Activated CD8-positive, alpha-beta memory T cell treated with anti-CD3 and anti-CD28 coated beads for 36 hours (primary cell): ENCODE data around the gene FAM222A. TPM values are rescaled to one million over a fixed set of nuclear protein-coding genes. Genes with fewer than 3 reads are reported as not detected.

ENCODE experiments used
- CTCF ChIA-PET: fragments of 350-600 bp; sonication (Branson Sonifier 250); formaldehyde crosslinking; loops from one replicate; lab custom pipeline; 2021; ENCODE audit warnings: antibody characterized with exemption; lab: Charles Lee
- POLR2A ChIA-PET: fragments of 350-600 bp; sonication (Branson Sonifier 250); formaldehyde crosslinking; loops from one replicate; lab custom pipeline; 2021; ENCODE audit warnings: antibody characterized with exemption; lab: Charles Lee
- total RNA-seq, 2 experiments: library from RNA; stranded (reverse); gene quantifications; one replicate each; pipeline ENCODE4 v1.2.3, GENCODE V29; 2021

FAM222A gene
- total RNA-seq: 1 to 10 TPM; 2.1 to 2.5 TPM

DNA sequence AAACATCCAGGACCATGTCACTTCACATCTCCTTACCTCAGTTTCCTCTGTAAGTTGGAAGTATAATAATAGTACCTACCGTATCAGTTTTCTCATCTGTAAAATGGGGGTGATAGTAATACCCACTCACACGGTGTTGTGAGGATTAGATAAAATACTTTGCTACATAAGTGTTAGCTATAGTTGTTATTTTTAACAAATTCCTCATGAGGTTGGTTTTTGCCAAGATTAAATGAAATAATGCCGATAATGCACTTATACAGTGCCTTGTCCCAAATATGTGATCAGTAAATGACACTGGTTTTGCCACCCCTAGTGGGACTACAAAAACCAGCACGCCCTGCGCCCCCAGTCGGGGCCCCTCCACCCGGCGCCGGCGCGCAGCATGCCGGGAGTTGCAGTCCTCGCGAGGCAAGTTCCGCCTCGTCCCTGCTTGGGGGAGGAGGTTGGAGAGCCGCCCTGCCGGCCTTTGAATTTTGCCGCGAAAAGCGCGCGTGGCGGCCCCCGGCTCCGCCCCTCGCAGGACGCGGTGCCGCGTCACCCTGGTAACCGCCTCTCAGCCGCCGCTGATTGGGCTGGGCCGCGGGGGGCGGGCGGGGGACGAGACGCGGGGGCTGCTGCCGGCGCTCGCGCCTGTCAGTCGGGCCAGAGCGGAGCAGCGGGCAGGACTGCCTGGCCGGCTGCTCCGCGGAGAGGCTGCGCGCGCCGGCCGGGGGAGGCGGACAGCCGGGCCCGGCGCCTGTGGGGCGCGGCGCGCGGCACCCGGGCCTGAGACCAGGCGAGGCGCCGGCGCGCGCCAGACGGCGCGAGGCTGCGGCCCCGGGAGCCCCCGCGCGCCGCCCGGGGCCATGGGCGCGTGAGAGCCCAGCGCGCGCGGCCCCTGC is at the start of gene FAM222A:
FAM222A (plus strand) TSS at position 639 of the 884 bp plus-strand sequence. CDS start 30,322 bp downstream, outside the sequence.
- POLR2A ChIA-PET: interaction anchor here (1.0 kb wide), 1 partner anchor 20 kb away, joined by 3 read pairs; no protein-coding TSS in a partner anchor
- CTCF ChIA-PET: interaction anchor here (1.0 kb wide), 1 partner anchor 280 kb away, joined by 3 read pairs; no protein-coding TSS in a partner anchor

DNA sequence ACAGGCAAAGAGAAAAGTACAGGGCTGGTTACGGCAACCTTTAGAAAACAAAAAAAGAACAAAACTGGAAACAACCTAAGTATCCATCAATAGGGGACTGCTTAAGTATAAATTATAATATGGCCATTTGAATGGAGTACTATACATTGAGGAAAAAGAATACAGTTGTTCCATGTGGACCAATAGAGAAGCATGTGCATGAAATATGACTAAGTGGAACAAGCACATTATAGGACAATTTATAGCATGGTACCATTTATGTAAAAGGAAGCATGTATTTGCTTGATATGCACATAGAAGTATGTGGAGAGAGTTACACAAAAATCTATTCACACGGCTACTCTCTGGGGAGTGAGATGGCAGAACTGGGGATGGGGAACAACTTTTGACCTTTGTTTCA is 49.2 kb upstream of the FAM222A start:
- CTCF ChIA-PET: no interaction called here
- POLR2A ChIA-PET: no interaction called here

DNA sequence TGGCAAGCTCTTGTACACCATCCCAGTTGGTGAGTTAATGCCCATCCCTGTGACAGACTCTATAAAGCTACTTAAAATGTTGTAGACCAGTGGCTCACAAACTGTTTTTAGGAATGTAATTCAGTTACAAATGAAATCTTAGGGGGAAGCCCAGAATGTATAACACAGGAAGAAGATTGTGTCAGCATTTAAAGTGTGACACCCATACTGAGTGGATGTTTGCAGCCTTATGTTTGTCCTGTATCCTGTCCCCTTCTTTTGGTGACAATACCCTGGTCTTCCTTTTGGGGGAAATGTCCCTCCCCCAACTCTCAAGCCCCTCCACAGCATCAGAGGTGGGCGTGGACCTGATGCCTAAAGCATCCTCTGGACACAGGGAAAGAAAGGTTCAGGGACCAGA is 47.6 kb upstream of the FAM222A start:
- ChIA-PET CTCF (no interaction called here), POLR2A (no interaction called here)

DNA sequence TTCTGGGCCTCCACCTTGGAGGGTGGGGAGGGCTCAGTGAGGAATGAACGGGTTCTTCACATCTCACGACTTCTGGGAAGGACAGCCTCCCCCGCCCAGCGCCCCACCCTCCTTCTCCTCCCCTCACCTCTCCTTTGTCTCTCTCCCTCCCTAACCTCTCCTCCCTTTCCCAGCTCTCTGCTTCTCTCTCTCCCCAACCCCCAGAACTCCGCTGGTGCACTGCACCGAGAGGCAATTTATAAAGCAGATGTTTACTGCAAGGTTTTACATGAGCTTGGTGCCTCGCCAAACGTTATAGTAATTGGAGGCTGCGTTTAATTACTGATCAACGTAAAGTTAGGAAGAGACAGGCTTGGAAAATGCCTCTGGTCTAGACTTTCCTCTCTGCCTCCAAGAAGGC is 42.9 kb upstream of the FAM222A start:
- ChIA-PET POLR2A (no interaction called here), CTCF (no interaction called here)

DNA sequence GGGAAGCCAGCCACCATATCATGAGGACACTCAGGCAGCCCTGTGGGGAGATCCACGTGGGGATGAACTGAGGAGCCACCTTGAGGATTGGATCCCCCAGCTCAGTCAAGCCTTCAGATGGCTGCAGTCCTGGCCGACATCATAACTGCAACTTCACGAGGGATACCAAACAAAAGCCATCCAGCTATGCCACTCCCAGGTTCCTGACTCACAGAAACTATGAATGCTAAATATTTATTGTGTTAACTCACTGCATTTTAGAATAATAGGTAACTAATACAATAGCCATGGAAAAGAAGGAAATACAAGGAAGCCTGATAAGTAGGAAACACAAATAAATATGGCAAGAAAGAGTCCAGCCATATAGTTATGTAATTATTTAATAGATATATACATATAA is 42.1 kb upstream of the FAM222A start:
- ChIA-PET POLR2A (no interaction called here), CTCF (interaction anchor here (0.6 kb wide), 1 partner anchor 33 kb away, joined by 4 read pairs; no protein-coding TSS in a partner anchor)

DNA sequence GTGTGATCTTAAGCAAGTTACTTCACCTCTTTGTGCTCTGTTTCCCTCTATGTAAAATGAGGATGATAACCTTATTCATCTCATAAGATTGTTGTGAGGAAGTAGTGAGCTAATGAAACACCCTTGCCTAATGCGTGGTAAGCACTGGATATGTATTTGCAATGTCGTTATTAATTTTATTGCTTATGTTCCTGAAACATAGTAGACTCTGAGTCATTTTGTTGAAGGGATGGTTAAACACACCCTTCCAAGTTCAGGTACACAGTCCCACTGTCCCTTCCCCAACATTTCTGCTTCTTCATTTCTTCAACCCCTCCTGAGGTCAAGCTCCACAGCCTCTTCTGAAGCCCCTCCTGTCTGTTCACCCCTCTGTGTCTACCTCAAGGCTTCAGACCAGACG is 40.2 kb upstream of the FAM222A start:
- POLR2A ChIA-PET: no interaction called here
- CTCF ChIA-PET: no interaction called here

DNA sequence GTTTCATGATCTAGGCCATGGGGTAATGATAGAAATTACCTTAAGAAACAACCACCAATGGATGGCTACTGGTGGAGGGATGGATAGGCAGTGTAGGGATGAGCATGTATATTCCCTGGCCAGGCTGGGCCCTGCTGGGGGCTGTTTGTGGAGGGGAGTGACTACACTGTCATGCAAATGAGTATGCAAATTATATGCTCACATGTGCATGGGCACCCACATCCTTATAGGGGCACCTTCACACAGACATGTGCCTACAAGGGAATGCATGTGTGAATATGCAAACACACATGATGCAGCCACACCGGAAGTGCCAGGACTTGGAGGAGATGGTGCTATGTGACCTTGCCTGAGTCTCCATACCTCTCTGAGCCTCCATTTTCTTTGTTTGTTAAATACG is 39.7 kb upstream of the FAM222A start:
- ChIA-PET POLR2A (no interaction called here), CTCF (no interaction called here)

DNA sequence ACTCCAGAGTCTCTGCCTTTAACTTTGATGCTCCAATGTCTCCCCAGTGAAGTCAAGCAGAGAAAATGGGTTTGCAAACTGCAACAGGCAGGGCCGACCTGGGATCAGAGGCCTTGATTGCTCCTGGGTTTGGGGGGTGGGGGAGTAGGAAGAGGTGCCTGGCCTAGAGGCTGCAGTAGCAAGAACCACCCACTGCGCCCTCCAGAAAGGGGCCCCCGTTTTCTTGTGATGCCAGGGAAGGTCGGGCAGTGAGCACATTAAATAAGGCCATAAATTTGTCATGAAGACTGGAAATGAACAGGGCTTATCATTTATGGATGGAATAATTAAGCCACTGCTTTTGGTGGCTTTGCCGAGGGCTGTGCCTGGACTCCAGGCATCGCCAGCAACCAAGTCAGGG is 38.2 kb upstream of the FAM222A start:
- POLR2A ChIA-PET: no interaction called here
- CTCF ChIA-PET: no interaction called here

DNA sequence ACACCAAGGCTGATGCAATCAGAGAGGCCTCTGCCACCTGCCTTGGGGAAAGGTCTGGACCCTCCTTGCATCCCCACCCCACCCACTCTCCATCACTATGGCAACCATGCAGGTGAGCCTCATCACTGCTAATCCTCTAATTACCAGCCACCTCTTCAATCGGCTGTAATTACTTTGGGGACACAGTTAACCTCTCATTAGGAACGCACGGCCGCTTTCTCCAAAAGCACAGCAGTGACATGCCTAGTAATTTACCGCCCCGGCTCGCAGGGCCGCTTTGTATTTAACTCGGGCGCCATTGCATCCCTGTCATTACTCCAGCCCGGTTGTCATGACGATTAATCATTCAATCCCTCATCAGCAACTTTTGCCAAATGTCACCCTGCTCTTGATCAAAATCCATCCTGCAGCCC is 36.3 kb upstream of the FAM222A start:
- CTCF ChIA-PET: no interaction called here
- POLR2A ChIA-PET: no interaction called here

DNA sequence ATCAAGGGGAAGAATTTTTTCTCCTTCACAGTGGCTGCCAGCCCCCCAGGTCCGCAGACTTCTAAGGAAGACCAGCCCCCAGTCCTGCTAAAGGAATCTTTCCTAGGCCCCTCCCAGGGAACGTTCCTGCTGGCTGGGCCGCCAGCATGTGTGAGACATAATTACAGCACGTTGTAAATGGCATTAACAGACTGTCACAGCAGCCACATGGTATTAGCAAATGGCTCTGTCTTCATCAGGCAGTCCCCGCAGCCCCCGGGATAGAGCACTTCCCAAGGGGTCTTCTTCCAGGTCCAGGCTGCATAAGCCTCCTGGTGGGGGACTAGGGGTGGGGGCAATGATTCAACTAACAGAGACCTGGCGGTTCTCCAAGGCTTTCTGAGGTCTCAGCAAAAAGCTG is 34.9 kb upstream of the FAM222A start:
- POLR2A ChIA-PET: no interaction called here
- CTCF ChIA-PET: no interaction called here

DNA sequence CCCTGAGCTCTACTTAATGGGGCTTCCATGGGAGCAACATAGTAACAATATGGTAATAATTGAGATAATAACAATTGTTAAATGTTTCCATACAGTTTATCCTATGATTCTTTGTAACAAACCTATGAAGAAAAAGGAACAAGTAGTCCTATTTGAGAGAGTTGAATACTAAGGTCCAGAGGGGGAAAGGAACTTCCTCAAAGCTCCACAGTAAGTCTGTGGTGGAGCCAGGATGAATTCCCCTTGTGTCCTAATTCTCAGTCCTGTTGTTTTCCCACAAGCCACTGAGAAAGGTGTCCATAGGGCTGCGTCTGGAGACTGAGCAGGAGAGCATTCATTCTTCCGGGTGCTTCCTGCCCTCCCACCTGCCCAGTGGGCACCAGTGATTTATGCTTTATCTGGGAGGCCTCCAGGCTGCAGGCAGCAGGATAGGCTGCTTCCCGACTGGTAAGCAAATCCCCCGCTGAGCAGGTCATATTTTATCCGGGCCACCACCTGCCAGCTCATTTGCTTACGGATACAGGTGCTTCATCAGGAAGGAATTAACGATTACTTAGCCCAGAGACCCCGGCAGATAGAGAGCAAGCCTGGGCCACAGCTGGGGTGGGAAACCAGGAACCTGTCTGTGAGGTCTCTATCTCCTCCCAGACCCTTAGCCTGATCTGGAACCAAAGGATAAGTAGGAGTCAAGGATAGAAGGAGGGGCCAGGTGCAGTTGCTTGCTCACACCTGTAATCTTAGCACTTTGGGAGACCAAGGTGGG is 33.9 kb upstream of the FAM222A start:
- CTCF ChIA-PET: no interaction called here
- POLR2A ChIA-PET: no interaction called here

DNA sequence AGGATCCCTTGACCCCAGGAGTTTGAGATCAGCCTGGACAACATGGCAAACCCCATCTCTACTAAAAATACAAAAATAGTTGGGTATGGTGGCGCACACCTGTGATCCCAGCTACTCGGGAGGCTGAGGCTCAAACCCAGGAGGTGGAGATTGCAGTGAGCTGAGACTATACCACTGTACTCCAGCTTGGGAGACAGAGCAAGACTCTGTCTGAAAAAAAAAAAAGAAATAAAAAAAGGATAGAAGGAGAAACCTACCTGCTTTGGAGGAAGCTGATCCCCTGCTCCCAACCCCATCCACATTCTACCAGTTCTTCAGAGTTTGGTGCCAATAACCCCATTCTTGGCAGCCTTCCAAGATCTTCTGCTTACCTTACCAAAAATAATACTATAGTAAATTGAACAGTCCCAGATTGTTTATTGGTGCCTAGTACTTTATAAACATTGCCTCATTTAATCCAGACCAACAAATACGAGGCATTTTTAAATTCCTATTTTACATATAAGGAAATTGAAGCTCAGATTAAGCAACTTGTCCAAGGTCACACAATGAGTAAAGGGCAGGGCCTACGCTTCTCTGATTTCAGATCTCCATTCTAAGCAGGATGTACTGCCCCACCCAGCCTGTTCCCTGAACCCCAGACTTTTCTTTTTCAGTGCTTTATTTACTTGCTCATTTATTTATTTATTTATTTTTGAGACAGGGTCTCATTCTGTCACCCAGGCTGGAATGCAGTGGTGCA is 33.2 kb upstream of the FAM222A start:
- ChIA-PET POLR2A (no interaction called here), CTCF (no interaction called here)

DNA sequence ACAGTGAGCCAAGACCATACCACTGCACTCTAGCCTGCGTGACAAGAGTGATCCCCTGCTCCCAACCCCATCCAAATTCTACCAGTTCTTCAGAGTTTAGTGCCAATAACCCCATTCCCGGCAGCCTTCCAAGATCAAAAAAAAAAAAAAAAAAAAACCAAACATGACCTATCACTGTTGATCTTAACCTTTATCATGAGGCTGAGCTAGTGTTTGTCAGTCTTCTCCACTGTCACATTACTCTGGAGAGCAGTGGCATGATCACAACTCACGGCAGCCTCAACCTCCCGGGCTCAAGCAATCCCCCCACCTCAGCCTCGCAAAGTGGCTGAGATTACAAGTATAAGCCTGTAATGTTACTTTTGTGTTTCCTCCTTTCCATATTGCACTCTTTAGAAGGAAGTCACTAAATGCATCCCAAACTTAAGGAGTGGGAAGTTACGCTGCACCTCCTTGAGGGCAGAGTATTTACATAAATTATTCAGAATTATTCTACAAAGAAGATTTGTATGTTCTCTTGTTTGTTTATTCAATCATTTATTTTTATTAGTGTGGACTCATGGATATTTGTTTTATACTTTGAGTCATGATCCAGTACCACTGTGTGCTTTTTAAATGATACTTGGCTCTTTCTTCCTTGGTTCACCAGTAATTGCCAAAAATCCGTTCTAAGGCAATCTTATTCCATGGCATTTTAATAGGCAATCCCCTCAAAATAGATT is 31.5 kb upstream of the FAM222A start:
- ChIA-PET POLR2A (no interaction called here), CTCF (interaction anchor here (0.7 kb wide), 1 partner anchor 1175 kb away, joined by 4 read pairs; no protein-coding TSS in a partner anchor)

DNA sequence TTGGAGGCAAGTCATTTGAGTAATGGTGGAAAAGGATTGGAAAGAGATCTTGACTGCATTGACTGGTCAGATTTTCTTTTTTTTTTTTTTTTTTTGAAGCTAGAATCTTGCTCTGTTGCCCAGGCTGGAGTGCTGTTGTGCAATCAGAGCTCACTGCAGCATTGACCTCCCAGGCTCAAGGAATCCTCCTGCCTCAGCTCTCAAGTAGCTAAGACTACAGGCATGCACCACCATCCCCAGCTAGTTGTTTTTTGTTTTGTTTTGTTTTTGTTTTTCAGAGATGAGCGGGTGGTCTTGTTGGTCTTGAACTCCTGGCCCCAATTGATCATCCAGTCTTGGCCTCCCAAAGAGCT is 30.9 kb upstream of the FAM222A start:
- ChIA-PET CTCF (interaction anchor here (0.7 kb wide), 1 partner anchor 1175 kb away, joined by 4 read pairs; no protein-coding TSS in a partner anchor), POLR2A (no interaction called here)

DNA sequence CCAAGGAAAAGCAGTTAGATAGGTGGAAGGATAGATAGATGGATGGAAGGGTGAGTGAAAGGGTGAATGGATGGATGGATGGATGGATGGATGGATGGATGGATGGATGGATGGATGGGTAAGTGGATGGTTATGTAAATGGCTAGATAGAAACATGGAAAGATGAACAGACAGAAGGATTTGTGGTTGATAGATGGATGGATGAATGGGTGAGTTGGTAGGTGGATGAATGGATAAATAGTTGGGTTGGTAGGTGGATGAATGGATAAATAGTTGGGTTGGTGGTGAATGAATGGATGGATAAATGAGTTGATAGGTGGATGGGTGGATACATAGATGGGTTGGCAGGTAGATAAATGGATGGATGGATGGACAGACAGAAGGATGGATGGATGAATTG is 30.3 kb upstream of the FAM222A start:
- ChIA-PET CTCF (interaction anchor here (0.7 kb wide), 1 partner anchor 1174 kb away, joined by 4 read pairs; no protein-coding TSS in a partner anchor), POLR2A (no interaction called here)

DNA sequence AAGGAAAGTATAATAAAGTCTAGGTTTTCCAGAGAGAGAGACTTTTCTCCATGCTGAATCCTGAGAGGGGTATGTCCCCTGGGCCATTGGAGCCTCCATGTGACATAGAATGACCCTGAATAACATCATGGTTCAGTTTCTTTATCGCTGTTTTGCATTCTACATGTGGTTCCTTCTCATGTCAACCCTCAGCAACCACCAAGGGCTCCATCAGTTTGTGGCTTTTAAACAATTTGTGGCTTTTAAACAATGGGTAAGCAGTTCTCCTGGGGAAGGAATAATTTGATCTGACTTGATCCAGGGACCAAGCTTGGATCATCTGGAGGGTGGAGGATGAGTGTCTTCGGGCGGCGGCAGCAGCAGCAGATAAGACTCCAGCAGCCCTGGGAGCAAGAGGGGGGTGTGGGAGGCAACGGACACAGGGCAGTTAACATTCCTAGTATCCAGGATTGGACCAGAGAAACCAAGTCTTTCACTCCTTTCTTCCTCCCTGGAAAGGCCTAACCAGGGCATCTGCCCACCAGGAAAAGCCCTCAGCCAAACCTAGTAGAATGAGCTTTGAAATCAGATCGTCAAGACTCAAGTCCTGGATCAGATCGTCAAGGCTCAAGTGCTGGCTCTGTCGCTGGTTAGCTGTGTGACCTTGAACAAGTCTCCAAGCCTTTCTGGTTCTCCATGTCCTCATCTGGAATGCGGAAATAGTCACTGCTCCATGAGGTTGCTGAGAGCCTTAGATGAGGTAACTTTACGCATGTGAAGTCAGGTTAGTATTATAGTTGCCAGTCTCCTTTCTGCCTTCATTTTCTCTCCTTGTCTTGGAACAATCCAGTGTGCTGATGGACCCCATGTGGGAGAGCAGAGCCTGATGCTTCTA is 27.8 kb upstream of the FAM222A start:
- ChIA-PET POLR2A (no interaction called here), CTCF (no interaction called here)

DNA sequence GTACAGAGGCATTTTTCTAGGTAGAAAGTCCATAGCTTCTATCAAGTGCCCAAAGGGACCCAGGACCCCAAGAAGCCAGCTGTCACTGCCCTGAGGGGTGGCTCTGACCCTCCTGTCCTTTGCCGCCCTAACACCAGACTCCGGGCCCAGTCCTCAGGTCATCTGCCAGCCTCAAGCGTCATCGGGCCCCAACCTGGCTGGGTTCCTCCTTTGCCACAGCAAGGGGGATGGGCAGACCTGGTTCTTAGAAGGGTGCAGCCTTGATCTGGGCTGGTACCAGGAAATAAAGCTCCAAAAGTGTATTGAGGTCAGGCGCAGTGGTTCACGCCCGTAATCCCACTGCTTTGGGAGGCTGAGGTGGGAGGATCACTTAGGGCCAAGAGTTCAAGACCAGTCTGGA is 27.1 kb upstream of the FAM222A start:
- ChIA-PET CTCF (no interaction called here), POLR2A (no interaction called here)

DNA sequence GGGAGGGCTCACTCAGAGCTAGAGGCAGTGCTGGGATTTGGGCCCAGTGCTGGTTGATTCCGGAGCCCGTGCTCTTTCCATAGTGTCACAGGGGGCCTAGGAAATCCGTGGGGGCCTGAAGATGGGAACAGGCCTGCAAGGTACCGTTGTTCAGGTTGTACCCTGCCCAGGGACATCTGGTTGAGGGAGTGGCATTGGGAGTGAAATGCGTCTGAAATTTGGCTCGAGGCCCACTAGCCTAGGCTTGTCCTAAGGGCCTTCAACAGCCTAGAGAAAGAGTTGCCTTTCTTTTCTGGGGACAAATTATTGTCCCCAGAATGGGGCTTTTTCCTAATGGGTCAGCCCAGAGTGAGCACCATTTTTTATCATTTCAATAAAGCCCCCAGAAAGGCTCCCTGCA is 26.4 kb upstream of the FAM222A start:
- POLR2A ChIA-PET: no interaction called here
- CTCF ChIA-PET: no interaction called here
